ENCODE measurements around the gene CCDC184.
"Not testable (repeated sequence)": the region's sequence is repeated elsewhere in the genome, so short reads cannot be mapped to it uniquely, and the experiment has no call there.

The CCDC184 gene

DNA sequence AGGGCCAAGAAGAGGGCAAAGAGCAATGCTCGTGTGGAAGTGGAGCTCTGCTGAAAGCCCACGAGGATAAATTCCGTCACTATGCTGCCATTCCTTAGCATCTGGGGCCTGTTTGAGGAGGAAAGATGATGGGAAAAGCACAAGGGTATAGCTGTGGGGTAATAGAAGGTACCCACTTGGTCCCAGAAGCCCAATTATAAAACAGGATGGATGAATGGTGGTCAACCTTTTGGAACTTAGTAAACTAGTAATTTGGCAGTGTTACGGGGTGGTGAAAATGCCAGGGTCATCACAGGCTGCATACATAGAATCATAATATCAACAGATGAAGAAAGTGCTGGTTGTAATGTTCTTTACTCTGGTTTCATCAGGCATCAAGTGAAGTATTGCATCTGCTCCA, 19.7 kb downstream of the CCDC184 start, which contains the start of gene OR10AD1:
Gene OR10AD1, minus strand, starts transcription at position 101 of the 400 bp plus-strand sequence. Its CDS starts 0 bp downstream, at position 101.
- no peak for DNase-seq (ENCODE audit: low read depth in 2 of 2)

DNA sequence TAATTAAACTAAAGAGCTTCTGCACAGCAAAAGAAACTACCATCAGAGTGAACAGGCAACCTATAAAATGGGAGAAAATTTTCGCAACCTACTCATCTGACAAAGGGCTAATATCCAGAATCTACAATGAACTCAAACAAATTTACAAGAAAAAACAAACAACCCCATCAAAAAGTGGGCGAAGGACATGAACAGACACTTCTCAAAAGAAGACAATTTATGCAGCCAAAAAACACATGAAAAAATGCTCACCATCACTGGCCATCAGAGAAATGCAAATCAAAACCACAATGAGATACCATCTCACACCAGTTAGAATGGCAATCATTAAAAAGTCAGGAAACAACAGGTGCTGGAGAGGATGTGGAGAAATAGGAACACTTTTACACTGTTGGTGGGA, 26.1 kb downstream of the CCDC184 start:
- not testable (repeated sequence) for DNase-seq (ENCODE audit: low read depth in 2 of 2)

DNA sequence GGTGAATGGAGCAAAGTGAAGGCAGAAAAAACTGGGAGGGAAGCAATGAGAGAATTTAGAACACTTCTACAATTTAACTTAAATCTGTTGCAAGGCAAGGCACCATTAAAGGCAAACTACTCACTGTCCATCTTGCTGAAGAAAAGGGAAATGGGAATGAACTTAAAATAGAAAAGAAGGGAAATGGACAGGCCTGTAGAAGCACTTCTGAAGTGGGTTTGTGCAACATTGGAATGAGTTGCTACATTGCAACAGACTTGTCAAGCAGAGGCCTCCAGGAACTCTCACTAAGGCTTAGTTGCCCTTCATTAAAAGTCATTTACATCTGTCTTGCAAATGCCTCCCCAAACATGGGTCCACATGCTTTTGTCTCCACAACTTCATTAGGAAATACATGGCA, 33.3 kb downstream of the CCDC184 start:
- DNase-seq (ENCODE audit: low read depth in 2 of 2), result no peak

DNA sequence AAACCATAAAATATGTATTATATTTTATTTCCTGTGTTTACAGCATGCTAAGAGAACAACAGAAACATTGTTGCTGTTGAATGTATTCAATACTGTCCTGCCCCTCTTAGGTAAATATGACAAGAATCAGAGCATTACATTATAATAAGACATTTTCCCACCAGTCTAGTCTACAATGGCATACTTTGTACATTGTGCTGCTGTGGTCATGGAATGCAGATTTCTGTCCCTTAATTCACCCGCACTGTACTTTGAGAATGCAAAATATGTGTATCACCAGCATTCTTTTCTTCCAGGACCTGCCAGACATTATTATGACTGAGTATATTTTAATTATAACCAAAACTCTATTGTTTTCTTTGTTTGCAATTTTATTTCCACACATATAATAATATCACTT, 36.2 kb downstream of the CCDC184 start:
- DNase-seq (ENCODE audit: low read depth in 2 of 2), result no peak

DNA sequence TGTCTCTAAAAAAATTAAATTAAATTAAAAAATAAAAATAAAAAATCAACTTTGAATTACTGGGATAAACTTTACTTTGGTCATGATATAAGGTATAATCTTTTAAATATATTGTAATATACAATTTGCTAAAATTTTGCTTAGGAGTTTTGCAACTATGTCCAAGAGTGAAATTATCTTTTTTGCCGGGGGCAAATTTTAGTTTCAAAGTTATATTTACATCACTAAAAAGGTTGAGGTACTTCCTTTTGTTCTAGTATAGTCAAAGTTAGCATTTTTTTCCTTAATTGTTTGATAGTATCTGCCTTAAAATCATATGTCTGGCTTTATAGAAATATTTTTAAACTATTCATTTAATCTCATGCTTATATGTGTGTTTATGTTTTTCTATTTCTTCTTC, 37.3 kb downstream of the CCDC184 start:
- no peak for DNase-seq (ENCODE audit: low read depth in 2 of 2)

DNA sequence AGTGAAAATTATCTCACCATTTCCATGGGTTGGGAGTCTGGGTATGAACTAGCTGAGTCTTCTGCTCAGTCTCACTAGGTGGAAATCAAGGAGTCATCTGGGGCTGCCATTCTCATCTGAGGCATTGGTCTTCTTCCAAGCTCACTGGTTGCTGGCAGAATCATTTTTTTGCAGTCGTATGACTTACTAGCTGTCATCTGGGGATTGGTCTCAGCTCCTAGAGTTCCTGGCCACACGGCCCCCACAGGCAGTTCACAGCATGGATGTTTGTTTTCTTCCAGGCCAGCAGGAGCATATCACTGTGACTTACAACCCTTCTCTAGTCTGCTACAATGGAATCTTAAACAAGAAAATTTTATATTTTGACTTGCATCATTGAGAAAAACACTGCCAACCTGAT, 38.2 kb downstream of the CCDC184 start:
- no peak for DNase-seq (ENCODE audit: low read depth in 2 of 2)

DNA sequence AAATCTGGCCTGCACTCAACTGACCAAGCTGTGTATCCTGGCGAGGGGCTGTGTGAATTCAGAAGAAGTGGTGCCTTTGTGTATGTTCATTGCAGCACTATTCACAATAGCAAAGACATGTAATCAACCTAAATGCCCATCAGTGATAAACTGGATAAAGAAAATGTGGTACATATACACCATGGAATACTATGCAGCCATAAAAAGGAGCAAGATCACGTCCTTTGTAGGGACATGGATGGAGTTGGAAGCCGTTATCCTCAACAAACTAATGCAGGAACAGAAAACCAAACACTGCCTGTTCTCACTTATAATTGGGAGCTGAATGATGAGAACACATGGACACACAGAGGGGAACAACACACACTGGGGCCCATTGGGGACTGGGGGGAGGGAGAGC, 41.1 kb downstream of the CCDC184 start:
- DNase-seq (ENCODE audit: low read depth in 2 of 2), result not testable (repeated sequence)

DNA sequence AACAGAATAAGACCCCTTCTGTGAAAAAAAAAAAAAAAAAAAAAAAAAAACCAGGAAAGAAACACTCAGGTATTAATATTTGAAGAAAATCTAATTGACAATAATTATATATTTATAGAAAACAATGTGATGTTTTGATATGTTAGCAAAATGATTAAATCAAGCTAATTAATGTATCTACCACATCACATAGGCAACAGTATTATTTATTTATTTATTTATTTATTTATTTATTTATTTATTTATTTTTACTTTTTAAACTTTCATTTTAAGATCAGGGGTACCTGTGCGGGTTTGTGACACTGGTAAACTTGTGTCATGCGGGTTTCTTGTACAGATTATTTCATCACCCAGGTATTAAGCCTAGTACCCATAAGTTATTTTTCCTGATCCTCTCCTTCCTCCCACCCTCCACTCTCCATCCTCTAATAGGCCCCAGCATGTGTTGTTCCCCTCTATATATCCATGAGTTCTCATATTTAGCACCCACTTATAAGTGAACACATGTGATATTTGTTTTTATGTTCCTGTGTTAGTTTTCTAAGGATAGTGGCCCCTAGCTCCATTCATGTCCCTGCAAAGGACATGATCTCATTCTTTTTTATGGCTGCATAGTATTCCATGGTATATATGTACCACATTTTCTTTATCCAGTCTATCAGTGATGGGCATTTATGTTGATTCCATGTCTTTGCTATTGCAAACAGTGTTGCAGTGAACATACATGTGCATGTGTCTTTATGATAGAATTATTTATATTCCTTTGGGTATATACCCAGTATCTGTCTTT, 47.9 kb downstream of the CCDC184 start:
- DNase-seq (ENCODE audit: low read depth in 2 of 2), result not testable (repeated sequence)
